AG04450 (cell line): ENCODE measurements around the gene RPL35A. TPM values are rescaled to one million over a fixed set of nuclear protein-coding genes. Genes with fewer than 3 reads are reported as not detected.

Experiments used
- CTCF ChIA-PET: fragments of 300-600, 350-600 bp; formaldehyde crosslinking; extraction: SDS; loops from one replicate; lab custom pipeline; 2022; ENCODE audit warnings: antibody characterized with exemption, inconsistent platforms; lab: Charles Lee
- POLR2A ChIA-PET: fragments of 350-600 bp; formaldehyde crosslinking; extraction: SDS; loops from one replicate; lab custom pipeline; 2021; ENCODE audit warnings: antibody characterized with exemption, inconsistent platforms; lab: Yijun Ruan, JAX
- DNase-seq: peaks from one replicate; pipeline ENCODE4 v3.0.0-alpha.2; 2011; ENCODE audit warnings: low read depth, low spot score
- H3K27ac ChIP-seq: one replicate; pipeline ENCODE4 v1.5.1; 2012; ENCODE audit warnings: low read depth, low read length, control low read depth
- H3K27me3 ChIP-seq: one replicate; pipeline ENCODE4 v1.6.0; 2012; ENCODE audit warnings: low read length; ENCODE audit not compliant: control insufficient read depth, insufficient read depth
- H3K4me3 ChIP-seq: 2 replicates; pipeline ENCODE4 v1.5.1; 2011; ENCODE audit warnings: mild to moderate bottlenecking, low read depth, low read length, control low read depth
- H3K9me3 ChIP-seq: 2 replicates; pipeline ENCODE4 v1.5.1; 2012; ENCODE audit warnings: low read length; ENCODE audit not compliant: control insufficient read depth, insufficient read depth
- polyA minus RNA-seq: library from RNA; depleted of rRNA, polyadenylated mRNA; stranded (reverse); fragments of >200 nt; gene quantifications from 2 replicates; pipeline ENCODE4 v1.2.3, GENCODE V29; 2011; rRNA and poly(A)+ RNA removed
- polyA plus RNA-seq: library from polyadenylated mRNA; depleted of rRNA; stranded (reverse); fragments of >200 nt; gene quantifications from 2 replicates; pipeline ENCODE4 v1.2.3, GENCODE V29; 2011; rRNA removed
- TF ChIP-seq, protein P1 (sequence below): IDR thresholded peaks from 2 replicates; pipeline ENCODE4 v1.5.1; 2011; ENCODE audit warnings: low read depth, low read length, control low read depth, inconsistent platforms

Gene RPL35A
- polyA plus RNA-seq = 1,252 and 1,562 TPM in 2 replicates
- polyA minus RNA-seq = 125 and 159 TPM in 2 replicates

DNA sequence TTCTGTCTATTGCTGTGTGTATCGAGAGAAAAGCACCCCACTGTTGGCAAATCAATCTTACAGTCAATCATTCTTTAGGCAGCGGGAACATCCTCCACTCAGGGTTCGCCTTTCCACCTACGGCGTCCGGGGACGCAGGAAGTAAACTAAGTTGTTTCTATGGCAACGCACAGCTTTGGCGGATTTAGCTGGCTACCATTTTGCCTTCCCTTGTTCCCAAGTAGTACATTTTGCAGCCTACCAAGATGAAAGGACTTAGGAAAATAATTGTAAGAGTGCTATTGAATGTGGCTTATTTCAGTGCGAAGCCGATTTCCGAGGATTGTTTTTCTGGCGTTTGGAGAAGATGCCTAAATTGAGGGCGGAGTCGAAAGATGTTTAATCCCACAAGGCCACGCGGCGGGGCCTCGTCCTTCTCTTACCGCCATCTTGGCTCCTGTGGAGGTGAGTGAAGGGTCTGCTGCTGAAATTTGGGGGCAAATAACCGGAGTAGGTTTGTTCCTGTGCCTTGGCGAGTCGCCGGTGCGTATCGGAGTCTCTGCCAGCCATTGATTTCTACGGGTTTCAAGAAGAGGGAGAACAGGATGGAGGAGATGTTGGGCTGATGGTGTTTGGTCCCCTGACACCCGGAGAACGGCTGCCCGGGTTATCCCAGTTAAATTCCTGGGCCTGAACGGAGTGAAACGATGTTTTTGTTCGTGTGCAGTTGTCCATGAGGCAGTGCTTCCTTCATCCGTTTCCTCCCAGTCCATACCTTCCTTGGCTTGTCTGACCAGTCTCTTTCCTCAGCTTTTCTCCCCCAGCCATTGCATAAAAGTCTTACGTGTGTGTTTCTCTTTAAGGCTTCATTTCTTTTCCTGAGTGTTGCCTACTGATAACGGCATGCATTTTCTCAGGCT is at the start of gene RPL35A:
RPL35A (plus strand) TSS at position 413 of the 899 bp plus-strand sequence. CDS start 778 bp downstream, outside the sequence.
- ChIA-PET CTCF (interaction anchor here (0.6 to 1.1 kb wide), 3 partner anchors 13 to 46 kb away, joined by 3 to 5 read pairs (median 4); no protein-coding TSS in a partner anchor), POLR2A (interaction anchor here (1.5 kb wide), 1 partner anchor 46 kb away, joined by 3 read pairs; no protein-coding TSS in a partner anchor)
- TF ChIP-seq, protein P1, sequence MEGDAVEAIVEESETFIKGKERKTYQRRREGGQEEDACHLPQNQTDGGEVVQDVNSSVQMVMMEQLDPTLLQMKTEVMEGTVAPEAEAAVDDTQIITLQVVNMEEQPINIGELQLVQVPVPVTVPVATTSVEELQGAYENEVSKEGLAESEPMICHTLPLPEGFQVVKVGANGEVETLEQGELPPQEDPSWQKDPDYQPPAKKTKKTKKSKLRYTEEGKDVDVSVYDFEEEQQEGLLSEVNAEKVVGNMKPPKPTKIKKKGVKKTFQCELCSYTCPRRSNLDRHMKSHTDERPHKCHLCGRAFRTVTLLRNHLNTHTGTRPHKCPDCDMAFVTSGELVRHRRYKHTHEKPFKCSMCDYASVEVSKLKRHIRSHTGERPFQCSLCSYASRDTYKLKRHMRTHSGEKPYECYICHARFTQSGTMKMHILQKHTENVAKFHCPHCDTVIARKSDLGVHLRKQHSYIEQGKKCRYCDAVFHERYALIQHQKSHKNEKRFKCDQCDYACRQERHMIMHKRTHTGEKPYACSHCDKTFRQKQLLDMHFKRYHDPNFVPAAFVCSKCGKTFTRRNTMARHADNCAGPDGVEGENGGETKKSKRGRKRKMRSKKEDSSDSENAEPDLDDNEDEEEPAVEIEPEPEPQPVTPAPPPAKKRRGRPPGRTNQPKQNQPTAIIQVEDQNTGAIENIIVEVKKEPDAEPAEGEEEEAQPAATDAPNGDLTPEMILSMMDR = no peak
- Histone ChIP-seq H3K9me3 (no peaks in the 10 kb centered on the region), H3K27ac (peak within 1 kb of the TSS; percentile 78), H3K4me3 (peak within 1 kb of the TSS; percentile 98), H3K27me3 (no peaks in the 10 kb centered on the region)
- DNase-seq = peak; percentile 84

DNA sequence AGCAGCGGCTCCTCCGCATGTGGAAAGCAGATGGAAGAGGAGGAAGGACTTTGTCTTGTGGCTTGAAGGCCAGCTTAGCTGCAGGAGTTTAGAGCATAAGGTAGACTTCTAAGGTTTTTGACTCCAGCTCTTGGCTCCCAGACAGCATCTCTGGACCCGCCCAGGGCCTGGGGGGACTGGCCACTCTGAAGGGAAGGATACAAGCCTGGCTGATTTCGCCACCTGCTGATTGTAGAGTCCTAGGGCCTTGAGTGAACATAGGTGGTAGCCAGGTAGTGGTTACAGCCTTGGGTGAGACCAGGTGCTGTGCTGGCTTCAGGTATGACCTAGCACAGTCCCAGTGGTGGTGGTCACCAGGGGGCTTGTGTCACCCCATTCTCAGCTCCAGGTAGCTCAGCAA is 48.4 kb upstream of the RPL35A start:
- ChIA-PET CTCF (interaction anchor here (1.4 kb wide), 1 partner anchor 41 kb away, joined by 5 read pairs; no protein-coding TSS in a partner anchor), POLR2A (no interaction called here)
- no peaks in the 10 kb centered on the region for H3K9me3 ChIP-seq
- no peak overlapping the region for H3K4me3 ChIP-seq
- no peak overlapping the region for H3K27ac ChIP-seq
- no peaks in the 10 kb centered on the region for H3K27me3 ChIP-seq
- TF ChIP-seq, protein P1 = no peak
- DNase-seq = no peak

DNA sequence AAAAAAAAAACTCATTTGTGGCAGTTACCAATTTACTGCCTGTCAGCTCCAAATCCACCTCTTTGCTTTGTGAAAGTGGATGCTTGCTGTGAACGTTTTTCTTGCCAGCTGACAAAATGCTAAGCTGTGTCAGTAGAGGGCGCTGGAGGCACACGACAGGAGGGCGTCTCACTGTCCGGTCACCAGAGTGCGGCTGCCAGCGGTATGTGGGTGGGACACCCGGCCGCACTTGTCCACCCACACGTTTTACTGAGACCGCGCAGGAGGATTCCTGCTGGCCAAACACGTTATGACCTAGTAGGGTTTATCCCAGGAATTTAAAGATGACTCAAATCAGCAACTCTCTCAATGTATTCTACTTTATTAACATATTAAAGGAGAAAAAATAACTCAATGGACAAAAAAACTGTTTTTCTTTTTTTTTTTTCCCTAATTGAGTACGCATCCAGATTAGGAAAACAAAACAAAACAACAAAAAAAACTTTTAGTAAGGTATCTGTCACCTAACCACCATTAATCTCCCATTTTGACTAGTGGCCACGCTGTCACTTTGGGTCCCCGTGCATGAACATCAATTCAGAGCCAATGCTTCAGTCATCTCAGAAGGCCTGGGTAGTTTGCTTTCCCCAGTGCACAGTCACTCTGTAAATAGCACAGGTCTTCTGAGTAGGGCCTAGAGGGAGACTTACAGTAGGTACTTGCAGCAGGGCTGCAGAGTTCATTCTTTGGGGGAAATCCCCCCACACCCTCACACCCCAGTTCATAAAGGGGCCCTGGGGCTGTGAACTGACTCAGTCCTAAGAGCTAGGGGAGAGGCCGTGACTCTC is 43.8 kb upstream of the RPL35A start:
- no peaks in the 10 kb centered on the region for H3K9me3 ChIP-seq
- H3K27ac ChIP-seq = peak overlapping the region; percentile 0
- ChIA-PET POLR2A (interaction anchor here (0.6 kb wide), 1 partner anchor 53 kb away, joined by 4 read pairs; no protein-coding TSS in a partner anchor), CTCF (interaction anchor here (0.7 to 5.2 kb wide), 24 partner anchors 8 to 307 kb away, joined by 3 to 90 read pairs (median 4); partner anchors contain the start of gene RPL35A)
- H3K27me3 ChIP-seq = no peaks in the 10 kb centered on the region
- TF ChIP-seq, protein P1 = peak; percentile 95
- H3K4me3 ChIP-seq = no peak overlapping the region
- peak; percentile 93 for DNase-seq

DNA sequence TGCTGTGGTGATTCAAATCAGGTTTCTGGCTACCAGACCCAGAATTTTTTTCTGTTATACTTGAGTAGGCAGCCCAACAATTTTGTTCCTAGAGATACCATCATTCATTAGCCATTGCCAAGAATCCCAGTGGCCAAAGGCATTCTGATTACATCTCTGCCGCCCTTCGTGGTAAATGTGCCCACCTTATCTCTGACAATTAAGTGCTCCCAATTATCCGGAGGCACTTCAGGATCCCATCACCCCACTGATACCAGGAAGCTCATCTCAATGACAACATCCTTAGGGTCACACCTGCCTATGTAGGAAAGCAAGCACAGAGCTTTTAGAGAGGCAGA is 43.2 kb upstream of the RPL35A start:
- POLR2A ChIA-PET = no interaction called here
- no peak for DNase-seq
- Histone ChIP-seq H3K27me3 (no peaks in the 10 kb centered on the region), H3K4me3 (no peak overlapping the region), H3K27ac (peak overlapping the region; percentile 0), H3K9me3 (no peaks in the 10 kb centered on the region)
- TF ChIP-seq, protein P1 = no peak
- CTCF ChIA-PET = interaction anchor here (1.2 to 5.2 kb wide), 4 partner anchors 10 to 308 kb away, joined by 3 to 90 read pairs (median 12); no protein-coding TSS in a partner anchor
